Stimulated activated CD4-positive, alpha-beta T cell treated with anti-CD3 and anti-CD28 coated beads, Interleukin-12 subunit alpha, Interleukin-12 subunit beta, amount 100 ng/mL, for 48 hours (primary cell): ENCODE data around the gene SLC6A11.

Source experiments
- DNase-seq, 3 donors: peaks; one replicate each; pipeline ENCODE4 v3.0.0-alpha.2; 2020; ENCODE audit warnings: low read depth in 2 of 3, low spot score in 1 of 3

The SLC6A11 gene

GRCh38 chr3:10975695-10976234 is 159.7 kb downstream of the SLC6A11 start:
- no peak for DNase-seq

DNA sequence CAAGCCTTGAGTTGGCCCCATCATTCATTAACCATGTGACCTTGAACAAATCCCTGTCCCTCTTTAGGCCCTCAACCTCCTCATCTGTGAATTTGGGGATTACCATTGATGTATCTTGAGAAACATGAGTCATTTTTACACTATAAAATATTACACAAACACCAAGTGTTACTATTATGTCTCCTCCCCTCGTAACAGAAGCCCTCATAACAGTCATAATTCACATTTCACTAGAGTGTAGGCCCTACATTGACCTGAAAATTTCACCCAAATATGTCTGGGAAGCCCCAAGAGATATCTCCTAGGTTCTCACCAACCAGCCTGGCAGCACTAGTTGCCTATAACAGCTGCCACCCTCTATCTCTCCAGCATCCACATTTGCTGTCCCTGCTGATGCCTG is 160.7 kb downstream of the SLC6A11 start:
- no peak for DNase-seq

GRCh38 chr3:10977892-10978510 is 162.0 kb downstream of the SLC6A11 start:
- DNase-seq, result no peak

GRCh38 chr3:10978956-10979355 is 162.9 kb downstream of the SLC6A11 start:
- no peak for DNase-seq

- DNase-seq, result no peak
Measured at GRCh38 chr3:10980312-10980711, 164.3 kb downstream of the SLC6A11 start.

GRCh38 chr3:10981031-10981430 is 165.0 kb downstream of the SLC6A11 start:
- DNase-seq, result no peak

DNA sequence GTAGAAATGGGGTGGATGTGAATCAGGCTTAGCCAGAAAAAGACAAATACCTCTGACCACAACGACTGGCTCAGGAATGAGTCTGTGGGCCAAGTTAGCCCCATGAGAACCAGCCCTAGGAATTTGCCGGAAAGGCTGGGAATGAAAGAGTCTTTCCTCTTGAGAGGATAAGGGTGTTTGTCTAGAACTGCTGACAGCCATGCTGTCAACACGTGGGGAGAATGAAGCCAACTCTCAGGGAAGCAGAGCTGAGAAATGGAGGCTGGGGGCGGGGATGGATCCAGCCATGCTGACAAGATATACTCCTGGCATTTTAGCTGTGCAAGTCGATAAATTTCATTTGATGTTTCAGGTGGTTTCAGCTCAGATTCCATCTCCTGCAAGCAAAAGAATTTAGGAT is 165.9 kb downstream of the SLC6A11 start:
- no peak for DNase-seq

- no peak for DNase-seq
Measured at GRCh38 chr3:10982782-10983181, 166.8 kb downstream of the SLC6A11 start.

DNA sequence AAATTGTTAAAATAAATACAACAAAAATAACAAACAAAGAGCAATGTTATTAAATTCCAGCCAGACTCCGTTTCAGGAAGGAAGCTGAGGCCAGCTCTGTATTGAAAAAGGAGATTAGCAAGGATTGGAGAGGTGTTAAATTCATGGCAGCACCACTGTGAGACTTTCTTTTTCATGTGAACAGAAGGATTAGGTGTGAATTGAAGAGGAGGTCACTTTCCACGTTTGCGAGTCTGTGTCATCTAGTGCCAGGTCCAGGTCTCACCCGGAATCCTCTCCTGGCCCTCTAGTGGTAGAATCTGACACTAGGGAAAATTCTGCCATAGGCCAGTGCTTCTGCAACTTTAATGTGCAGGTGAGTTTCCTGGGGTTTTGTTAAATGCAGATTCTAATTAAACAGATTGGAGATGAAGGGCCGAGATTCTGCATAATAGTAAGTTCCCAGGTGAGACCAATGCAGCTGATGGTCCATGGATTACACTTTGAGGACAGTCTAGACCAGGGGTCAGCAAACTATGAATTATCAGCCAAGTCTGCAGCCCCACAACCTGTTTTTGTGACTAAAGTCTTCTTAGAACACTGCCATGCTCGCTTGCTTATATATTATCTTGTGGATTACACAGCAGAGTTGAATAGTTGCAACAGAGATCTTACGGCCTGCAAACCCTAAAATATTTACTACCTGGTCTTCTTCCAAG is 167.3 kb downstream of the SLC6A11 start:
- DNase-seq, result peak in 2 of 3 donors; percentile 1 to 41

DNA sequence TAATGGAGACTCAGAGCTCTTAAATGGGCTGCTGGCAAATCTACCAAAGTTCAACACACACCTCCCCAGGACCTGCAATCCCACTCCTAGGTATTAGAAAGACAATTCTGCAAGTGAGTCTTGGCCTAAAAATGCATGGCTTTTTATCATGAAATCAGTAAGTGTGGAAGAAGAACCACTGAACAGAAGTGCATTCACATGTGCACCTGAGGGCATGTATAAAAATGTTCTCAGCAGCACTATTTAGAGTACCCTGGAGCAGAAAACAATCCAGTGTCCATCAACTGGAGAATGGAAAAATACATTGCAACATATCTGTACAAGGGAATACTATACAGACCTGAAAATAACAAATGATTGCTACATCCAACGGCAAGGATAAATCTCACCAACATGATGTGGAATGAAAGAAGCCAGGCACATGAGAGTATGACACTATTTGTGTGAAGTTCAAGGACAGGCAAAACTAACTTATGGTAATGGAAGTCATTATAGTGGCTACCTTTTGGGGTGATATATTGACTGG is 168.4 kb downstream of the SLC6A11 start:
- no peak for DNase-seq

GRCh38 chr3:10985181-10985580 is 169.2 kb downstream of the SLC6A11 start:
- no peak for DNase-seq

DNA sequence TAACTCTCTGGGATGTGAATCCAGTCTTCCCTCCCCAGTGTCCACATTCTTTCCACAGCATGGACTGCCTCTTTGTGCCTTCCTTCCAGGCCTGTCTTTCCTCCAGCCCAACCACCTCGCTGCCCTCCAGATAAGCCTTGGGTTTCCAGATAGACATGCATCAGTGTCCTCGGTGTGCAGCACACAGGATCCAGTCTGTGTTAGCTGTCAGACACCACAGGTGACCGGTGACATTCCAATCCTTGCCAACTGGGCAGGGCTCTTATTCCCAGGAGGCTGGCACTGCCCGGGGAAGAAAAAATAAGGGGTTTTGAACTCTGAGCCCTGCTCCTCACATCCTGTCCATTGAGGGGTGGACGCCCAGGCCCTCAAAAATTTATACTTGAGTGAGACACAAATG is 170.6 kb downstream of the SLC6A11 start:
- DNase-seq, result no peak

DNA sequence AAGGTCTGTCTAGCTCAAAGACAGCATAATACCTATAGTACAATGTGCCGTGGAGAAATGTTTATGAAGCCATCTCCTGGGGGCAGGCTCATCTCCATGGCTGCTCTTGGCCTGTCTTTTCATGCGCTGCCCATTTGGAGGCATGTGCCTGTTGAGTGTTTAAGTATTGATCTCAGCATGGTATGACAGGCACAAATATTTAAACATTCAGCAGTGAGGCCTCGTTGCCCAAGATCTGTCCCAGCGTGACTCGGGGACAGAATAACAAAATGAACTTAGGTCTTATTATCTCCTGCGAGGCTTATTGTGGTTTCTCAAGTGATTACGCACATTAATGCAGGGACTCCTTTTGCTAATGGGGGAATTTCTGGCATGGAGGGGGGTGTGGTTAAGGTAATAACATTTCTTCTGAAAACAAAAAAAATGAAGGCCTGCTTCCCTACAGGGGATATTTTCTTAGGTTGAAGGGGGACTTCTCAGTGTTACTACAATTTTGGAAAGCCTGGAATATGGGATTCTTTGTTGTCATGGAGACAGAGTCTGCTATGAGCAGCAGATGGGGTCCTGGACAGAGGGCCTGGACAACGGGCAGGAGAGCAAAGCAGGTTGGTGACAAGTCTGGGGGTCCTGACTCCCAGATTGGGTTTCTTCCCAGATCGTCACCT is 172.1 kb downstream of the SLC6A11 start:
- no peak for DNase-seq

- no peak for DNase-seq
Measured at GRCh38 chr3:10988991-10989484, 173.0 kb downstream of the SLC6A11 start.
